Gastroesophageal sphincter (tissue), 4 donors: Measurements from ENCODE around the gene LMTK3. TPM values are rescaled to one million over a fixed set of nuclear protein-coding genes. Genes with fewer than 3 reads are reported as not detected.

Experiments
- ATAC-seq: fragments of 150-250 bp; one replicate; pipeline ENCODE4 v1.9.1; 2016; ENCODE audit warnings: mild to moderate bottlenecking, moderate library complexity
- H3K27ac ChIP-seq, 4 donors: fragments of 200-600 bp; sonication (generic) in 3 of 4; 1 replicate in 3 of 4; 2 replicates in 1 of 4; pipeline ENCODE4 v1.5.1; 2016 to 2019
- H3K27me3 ChIP-seq: fragments of 200-600 bp; sonication (generic); one replicate; pipeline ENCODE4 v1.5.1; 2019
- H3K36me3 ChIP-seq, 2 donors: fragments of 200-600 bp; sonication (generic); one replicate each; pipeline ENCODE4 v1.5.1; 2019; ENCODE audit warnings: control low read depth in 1 of 2
- H3K4me1 ChIP-seq, 3 donors: fragments of 200-600 bp; sonication (generic); 1 replicate in 2 of 3; 2 replicates in 1 of 3; pipeline ENCODE4 v1.5.1; 2016 to 2019; ENCODE audit warnings: control low read depth in 2 of 3
- H3K4me3 ChIP-seq, 2 donors: fragments of 200-600 bp; sonication (generic); one replicate each; pipeline ENCODE4 v1.5.1; 2019; ENCODE audit warnings: mild to moderate bottlenecking in 1 of 2, moderate library complexity in 1 of 2
- H3K9me3 ChIP-seq, 3 donors: fragments of 200-600 bp; sonication (generic); one replicate each; pipeline ENCODE4 v1.5.1; 2017 to 2019; ENCODE audit warnings: control low read depth in 2 of 3
- CTCF ChIP-seq, 4 experiments: fragments of 200-600 bp in 2 of 4; fragments of 450-650 bp in 2 of 4; sonication (generic) in 1 of 4; IDR thresholded peaks; one replicate each; pipeline ENCODE4 v1.5.1; 2017 to 2019; ENCODE audit warnings: antibody characterized with exemption in 4 of 4, mild to moderate bottlenecking in 2 of 4, moderate library complexity in 2 of 4
- EP300 ChIP-seq: sonication (generic); formaldehyde crosslinking; IDR thresholded peaks from one replicate; pipeline ENCODE4 v1.6.1; 2017; ENCODE audit warnings: antibody characterized with exemption, mild to moderate bottlenecking
- POLR2A ChIP-seq, 2 donors: fragments of 450-650 bp; IDR thresholded peaks; one replicate each; pipeline ENCODE4 v1.6.1; 2017; ENCODE audit warnings: antibody characterized with exemption in 2 of 2, mild to moderate bottlenecking in 2 of 2, moderate library complexity in 1 of 2
- POLR2AphosphoS5 ChIP-seq: sonication (generic); formaldehyde crosslinking; IDR thresholded peaks from one replicate; pipeline ENCODE4 v1.6.1; 2017; ENCODE audit warnings: antibody characterized with exemption
- WGBS, 2 donors: methylation state at CpG; one replicate each; pipeline ENCODE4 v1.1.5; 2018; ENCODE audit warnings: low coverage in 1 of 2; 5-methylcytosine and 5-hydroxymethylcytosine counted together
- total RNA-seq, 4 donors: library from RNA; depleted of rRNA; stranded (reverse); fragments of >200 nt; gene quantifications; one replicate each; pipeline ENCODE4 v1.1.0, GENCODE V29; 2016

The LMTK3 gene, protein sequence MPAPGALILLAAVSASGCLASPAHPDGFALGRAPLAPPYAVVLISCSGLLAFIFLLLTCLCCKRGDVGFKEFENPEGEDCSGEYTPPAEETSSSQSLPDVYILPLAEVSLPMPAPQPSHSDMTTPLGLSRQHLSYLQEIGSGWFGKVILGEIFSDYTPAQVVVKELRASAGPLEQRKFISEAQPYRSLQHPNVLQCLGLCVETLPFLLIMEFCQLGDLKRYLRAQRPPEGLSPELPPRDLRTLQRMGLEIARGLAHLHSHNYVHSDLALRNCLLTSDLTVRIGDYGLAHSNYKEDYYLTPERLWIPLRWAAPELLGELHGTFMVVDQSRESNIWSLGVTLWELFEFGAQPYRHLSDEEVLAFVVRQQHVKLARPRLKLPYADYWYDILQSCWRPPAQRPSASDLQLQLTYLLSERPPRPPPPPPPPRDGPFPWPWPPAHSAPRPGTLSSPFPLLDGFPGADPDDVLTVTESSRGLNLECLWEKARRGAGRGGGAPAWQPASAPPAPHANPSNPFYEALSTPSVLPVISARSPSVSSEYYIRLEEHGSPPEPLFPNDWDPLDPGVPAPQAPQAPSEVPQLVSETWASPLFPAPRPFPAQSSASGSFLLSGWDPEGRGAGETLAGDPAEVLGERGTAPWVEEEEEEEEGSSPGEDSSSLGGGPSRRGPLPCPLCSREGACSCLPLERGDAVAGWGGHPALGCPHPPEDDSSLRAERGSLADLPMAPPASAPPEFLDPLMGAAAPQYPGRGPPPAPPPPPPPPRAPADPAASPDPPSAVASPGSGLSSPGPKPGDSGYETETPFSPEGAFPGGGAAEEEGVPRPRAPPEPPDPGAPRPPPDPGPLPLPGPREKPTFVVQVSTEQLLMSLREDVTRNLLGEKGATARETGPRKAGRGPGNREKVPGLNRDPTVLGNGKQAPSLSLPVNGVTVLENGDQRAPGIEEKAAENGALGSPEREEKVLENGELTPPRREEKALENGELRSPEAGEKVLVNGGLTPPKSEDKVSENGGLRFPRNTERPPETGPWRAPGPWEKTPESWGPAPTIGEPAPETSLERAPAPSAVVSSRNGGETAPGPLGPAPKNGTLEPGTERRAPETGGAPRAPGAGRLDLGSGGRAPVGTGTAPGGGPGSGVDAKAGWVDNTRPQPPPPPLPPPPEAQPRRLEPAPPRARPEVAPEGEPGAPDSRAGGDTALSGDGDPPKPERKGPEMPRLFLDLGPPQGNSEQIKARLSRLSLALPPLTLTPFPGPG (N-terminal part only)
- 1 to 10 TPM in 1 of 4 donors, under 1 TPM in 3; 0.13 to 1.2 (median 0.30) TPM for total RNA-seq

GRCh38 chr19:48511800-48512503, at the start of gene LMTK3:
Gene LMTK3, minus strand, starts transcription at chr19:48511835. Its CDS starts 259 bp downstream, at chr19:48511576.
- 0 to 4% methylated on average over 4 to 5 of the region's 32 CpGs for WGBS, 2 donors
- Histone ChIP-seq H3K9me3 (no peaks in the 10 kb centered on the region), H3K36me3 (no peaks in the 10 kb centered on the region), H3K4me1 (peaks cover 0 to 31% (median 10%) of the 10 kb centered on the region in 3 donors), H3K4me3 (peak within 1 kb of the TSS in 1 of 2 donors; percentile 18), H3K27me3 (peaks cover 48% of the 10 kb centered on the region), H3K27ac (no peak within 1 kb of the TSS)
- TF ChIP-seq CTCF (IDR thresholded peaks at IDR 0.05) (no peak), POLR2AphosphoS5 (no peak), EP300 (no peak), POLR2A (IDR thresholded peaks at IDR 0.05) (no peak)
- ATAC-seq: no peak

GRCh38 chr19:48561412-48561811, 49.8 kb upstream of the LMTK3 start:
- no peaks in the 10 kb centered on the region for H3K4me1 ChIP-seq
- no peak for TF ChIP-seq EP300
- H3K36me3 ChIP-seq: no peaks in the 10 kb centered on the region
- no peak for ATAC-seq
- H3K27me3 ChIP-seq: peaks cover 17% of the 10 kb centered on the region
- H3K27ac ChIP-seq: no peak overlapping the region
- no peaks in the 10 kb centered on the region for H3K9me3 ChIP-seq
- 87 to 88% methylated on average over 4 to 10 of the region's 11 CpGs for WGBS, 2 donors
- H3K4me3 ChIP-seq: no peak overlapping the region

DNA sequence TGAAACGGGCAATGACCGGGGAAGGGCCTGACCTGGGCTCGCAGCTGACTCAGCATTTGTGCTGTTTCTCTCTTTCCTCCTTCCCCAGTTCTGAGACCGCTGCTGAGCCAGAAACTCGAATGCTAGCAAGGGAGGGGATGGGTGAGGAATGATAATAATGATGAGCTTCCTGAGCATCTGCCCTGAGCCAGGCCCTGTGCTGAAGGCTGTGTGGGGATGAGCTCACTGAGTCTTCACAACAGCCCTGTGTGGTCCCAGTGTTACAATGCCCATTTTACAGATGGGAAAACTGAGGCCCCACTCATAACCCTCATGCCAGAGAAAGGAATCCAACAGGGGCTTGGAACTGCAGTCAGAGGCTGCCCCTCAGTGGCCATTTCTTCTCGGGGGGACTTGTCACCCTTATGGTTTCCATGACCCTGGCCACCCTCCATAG, 48.5 kb upstream of the LMTK3 start:
- ATAC-seq: no peak
- no peaks in the 10 kb centered on the region for H3K9me3 ChIP-seq
- H3K27ac ChIP-seq: no peak overlapping the region
- no peaks in the 10 kb centered on the region for H3K36me3 ChIP-seq
- H3K4me1 ChIP-seq: no peaks in the 10 kb centered on the region
- H3K27me3 ChIP-seq: peaks cover 27% of the 10 kb centered on the region
- H3K4me3 ChIP-seq: no peak overlapping the region
- whole genome bisulfite sequencing, 2 donors: 79 to 85% methylated on average over 4 to 6 of the region's 6 CpGs
- TF ChIP-seq CTCF (IDR thresholded peaks at IDR 0.05) (no peak), EP300 (no peak), POLR2AphosphoS5 (no peak), POLR2A (IDR thresholded peaks at IDR 0.05) (no peak)

GRCh38 chr19:48558018-48558684, 46.5 kb upstream of the LMTK3 start:
- Histone ChIP-seq H3K27ac (no peak overlapping the region), H3K27me3 (peaks cover 32% of the 10 kb centered on the region), H3K36me3 (no peaks in the 10 kb centered on the region), H3K4me1 (no peaks in the 10 kb centered on the region), H3K4me3 (peak overlapping the region in 1 of 2 donors; percentile 9), H3K9me3 (no peaks in the 10 kb centered on the region)
- peak; percentile 35 for ATAC-seq
- 31 to 33% methylated on average over 6 to 8 of the region's 27 CpGs for WGBS, 2 donors
- no peak for TF ChIP-seq EP300
- no peak for TF ChIP-seq CTCF (IDR thresholded peaks at IDR 0.05)
- no peak for TF ChIP-seq POLR2AphosphoS5
- no peak for TF ChIP-seq POLR2A (IDR thresholded peaks at IDR 0.05)
